ENCODE results near the gene FNDC1. TPM values are rescaled to one million over a fixed set of nuclear protein-coding genes. Genes with fewer than 3 reads are reported as not detected.

The FNDC1 gene
- total and polyA plus RNA-seq, 2 donors (not counting 1 experiment from before 2014, with no cell fraction given) = under 0.01 to 0.03 TPM

DNA sequence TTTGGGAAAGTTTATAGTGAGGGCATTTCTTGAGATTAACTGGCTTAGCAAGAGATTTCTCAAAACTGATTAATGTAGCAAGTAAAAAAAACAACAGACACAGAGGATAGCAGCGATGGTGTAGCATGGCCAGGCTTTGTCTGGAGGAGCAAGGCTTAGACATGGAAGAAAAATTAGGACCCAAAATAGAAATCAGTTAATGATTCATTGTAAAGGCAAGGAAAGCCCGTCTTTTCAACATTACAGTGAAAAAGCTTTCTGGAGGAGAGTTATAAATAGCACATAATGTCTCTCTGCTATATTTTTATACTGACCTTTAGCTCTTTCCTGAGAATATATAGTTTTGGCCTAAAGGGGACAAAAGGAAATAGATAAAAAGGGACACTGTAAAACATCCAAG, 45.1 kb downstream of the FNDC1 start:
- Histone ChIP-seq H3K36me3 (ENCODE audit: control insufficient read depth, insufficient read depth, low read length) (no peaks in the 10 kb centered on the region), H3K9me3 (ENCODE audit: control insufficient read depth, insufficient read depth, low read depth, low read length) (no peaks in the 10 kb centered on the region), H3K27me3 (ENCODE audit: control insufficient read depth, insufficient read depth, low read length) (no peaks in the 10 kb centered on the region), H4K20me1 (ENCODE audit: control insufficient read depth, extremely low read depth, insufficient read depth, low read length) (no peaks in the 10 kb centered on the region), H3K4me3 (replicated peaks in 1 of 4; ENCODE audit: control extremely low read depth in 1 of 4, insufficient read depth in 1 of 4, low read depth in 3 of 4, low read length in 4 of 4) (no peak overlapping the region), H3K4me1 (ENCODE audit: control insufficient read depth, extremely low read depth, insufficient read depth, low read length) (no peaks in the 10 kb centered on the region), H3K4me2 (ENCODE audit: extremely low read depth, insufficient read depth, low read length) (no peak overlapping the region), H3K79me2 (ENCODE audit: control insufficient read depth, insufficient read depth, low read length) (no peaks in the 10 kb centered on the region), H3K27ac (ENCODE audit: insufficient read depth, low read length) (no peak overlapping the region), H2AFZ (ENCODE audit: low read length) (no peak overlapping the region), H3K9ac (ENCODE audit: insufficient read depth, low read length) (no peak overlapping the region)
- DNase-seq (ENCODE audit: low read depth in 2 of 2) = peak in 1 of 2 donors; percentile 53
- TF ChIP-seq, protein P1, sequence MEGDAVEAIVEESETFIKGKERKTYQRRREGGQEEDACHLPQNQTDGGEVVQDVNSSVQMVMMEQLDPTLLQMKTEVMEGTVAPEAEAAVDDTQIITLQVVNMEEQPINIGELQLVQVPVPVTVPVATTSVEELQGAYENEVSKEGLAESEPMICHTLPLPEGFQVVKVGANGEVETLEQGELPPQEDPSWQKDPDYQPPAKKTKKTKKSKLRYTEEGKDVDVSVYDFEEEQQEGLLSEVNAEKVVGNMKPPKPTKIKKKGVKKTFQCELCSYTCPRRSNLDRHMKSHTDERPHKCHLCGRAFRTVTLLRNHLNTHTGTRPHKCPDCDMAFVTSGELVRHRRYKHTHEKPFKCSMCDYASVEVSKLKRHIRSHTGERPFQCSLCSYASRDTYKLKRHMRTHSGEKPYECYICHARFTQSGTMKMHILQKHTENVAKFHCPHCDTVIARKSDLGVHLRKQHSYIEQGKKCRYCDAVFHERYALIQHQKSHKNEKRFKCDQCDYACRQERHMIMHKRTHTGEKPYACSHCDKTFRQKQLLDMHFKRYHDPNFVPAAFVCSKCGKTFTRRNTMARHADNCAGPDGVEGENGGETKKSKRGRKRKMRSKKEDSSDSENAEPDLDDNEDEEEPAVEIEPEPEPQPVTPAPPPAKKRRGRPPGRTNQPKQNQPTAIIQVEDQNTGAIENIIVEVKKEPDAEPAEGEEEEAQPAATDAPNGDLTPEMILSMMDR (conservative IDR thresholded peaks at IDR 0.05 in 1 of 2, IDR thresholded peaks at IDR 0.05 in 1 of 2; ENCODE audit: low read depth in 1 of 2, low read length in 2 of 2) = no peak
- no peak for TF ChIP-seq EZH2 (IDR thresholded peaks at IDR 0.05; ENCODE audit: low read length, missing control alignments)

DNA sequence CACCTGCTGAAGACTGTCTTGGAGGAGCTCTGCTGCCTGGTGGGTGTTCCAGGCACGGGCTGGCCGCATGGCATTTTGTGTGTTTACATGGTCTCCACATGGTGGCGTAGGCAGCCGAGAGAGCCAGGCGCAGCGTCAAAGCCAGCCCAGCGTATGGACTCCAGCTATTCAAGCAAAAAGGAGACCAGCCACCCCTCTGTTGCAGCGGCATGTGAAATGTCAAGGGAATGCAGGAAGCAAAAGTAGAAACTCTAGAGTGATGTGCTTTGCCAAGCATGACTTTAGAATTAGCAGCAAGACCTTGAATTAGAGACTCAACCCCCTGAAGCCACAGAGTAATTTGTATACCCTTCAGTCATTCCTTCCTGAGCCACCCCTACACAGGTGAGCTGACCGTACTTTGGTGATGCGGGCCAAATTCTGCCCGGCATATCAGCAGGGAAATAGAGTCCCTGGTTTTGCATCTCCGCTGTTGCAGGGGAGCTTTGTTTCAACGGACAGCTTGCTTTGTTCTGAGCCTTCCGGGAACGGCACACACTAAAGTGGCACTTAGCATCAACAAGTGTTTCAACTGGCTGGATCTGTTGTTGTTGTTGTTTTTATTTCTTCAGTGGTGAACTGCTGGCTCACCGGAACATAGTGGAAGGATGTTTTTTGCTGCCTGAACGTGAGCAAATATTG, 48.5 kb downstream of the FNDC1 start:
- no peak overlapping the region for H2AFZ ChIP-seq (ENCODE audit: low read length)
- no peaks in the 10 kb centered on the region for H3K79me2 ChIP-seq (ENCODE audit: control insufficient read depth, insufficient read depth, low read length)
- no peaks in the 10 kb centered on the region for H4K20me1 ChIP-seq (ENCODE audit: control insufficient read depth, extremely low read depth, insufficient read depth, low read length)
- no peaks in the 10 kb centered on the region for H3K27me3 ChIP-seq (ENCODE audit: control insufficient read depth, insufficient read depth, low read length)
- no peak overlapping the region for H3K27ac ChIP-seq (ENCODE audit: insufficient read depth, low read length)
- no peak overlapping the region for H3K4me3 ChIP-seq (replicated peaks in 1 of 4; ENCODE audit: control extremely low read depth in 1 of 4, insufficient read depth in 1 of 4, low read depth in 3 of 4, low read length in 4 of 4)
- no peaks in the 10 kb centered on the region for H3K9me3 ChIP-seq (ENCODE audit: control insufficient read depth, insufficient read depth, low read depth, low read length)
- H3K36me3 ChIP-seq (ENCODE audit: control insufficient read depth, insufficient read depth, low read length) = no peaks in the 10 kb centered on the region
- no peaks in the 10 kb centered on the region for H3K4me1 ChIP-seq (ENCODE audit: control insufficient read depth, extremely low read depth, insufficient read depth, low read length)
- DNase-seq (ENCODE audit: low read depth in 2 of 2) = peak; percentile 31 to 53
- H3K4me2 ChIP-seq (ENCODE audit: extremely low read depth, insufficient read depth, low read length) = no peak overlapping the region
- TF ChIP-seq, protein P1 (conservative IDR thresholded peaks at IDR 0.05 in 1 of 2, IDR thresholded peaks at IDR 0.05 in 1 of 2; ENCODE audit: low read depth in 1 of 2, low read length in 2 of 2) = peak; percentile 34 to 42
- TF ChIP-seq EZH2 (IDR thresholded peaks at IDR 0.05; ENCODE audit: low read length, missing control alignments) = no peak
- H3K9ac ChIP-seq (ENCODE audit: insufficient read depth, low read length) = no peak overlapping the region

GRCh38 chr6:159220093-159220492, 50.9 kb downstream of the FNDC1 start:
- no peak overlapping the region for H2AFZ ChIP-seq (ENCODE audit: low read length)
- no peak overlapping the region for H3K4me3 ChIP-seq (replicated peaks in 1 of 4; ENCODE audit: control extremely low read depth in 1 of 4, insufficient read depth in 1 of 4, low read depth in 3 of 4, low read length in 4 of 4)
- no peak overlapping the region for H3K27ac ChIP-seq (ENCODE audit: insufficient read depth, low read length)
- no peak for DNase-seq (ENCODE audit: low read depth in 2 of 2)
- no peaks in the 10 kb centered on the region for H3K4me1 ChIP-seq (ENCODE audit: control insufficient read depth, extremely low read depth, insufficient read depth, low read length)
- H3K27me3 ChIP-seq (ENCODE audit: control insufficient read depth, insufficient read depth, low read length) = no peaks in the 10 kb centered on the region
- no peak overlapping the region for H3K4me2 ChIP-seq (ENCODE audit: extremely low read depth, insufficient read depth, low read length)
- no peaks in the 10 kb centered on the region for H3K36me3 ChIP-seq (ENCODE audit: control insufficient read depth, insufficient read depth, low read length)
- TF ChIP-seq, protein P1 (conservative IDR thresholded peaks at IDR 0.05 in 1 of 2, IDR thresholded peaks at IDR 0.05 in 1 of 2; ENCODE audit: low read depth in 1 of 2, low read length in 2 of 2) = no peak
- no peak for TF ChIP-seq EZH2 (IDR thresholded peaks at IDR 0.05; ENCODE audit: low read length, missing control alignments)
- H4K20me1 ChIP-seq (ENCODE audit: control insufficient read depth, extremely low read depth, insufficient read depth, low read length) = no peaks in the 10 kb centered on the region
- H3K9me3 ChIP-seq (ENCODE audit: control insufficient read depth, insufficient read depth, low read depth, low read length) = no peaks in the 10 kb centered on the region
- H3K79me2 ChIP-seq (ENCODE audit: control insufficient read depth, insufficient read depth, low read length) = no peaks in the 10 kb centered on the region
- no peak overlapping the region for H3K9ac ChIP-seq (ENCODE audit: insufficient read depth, low read length)
